IPS DF 6.9 (cell line): ENCODE measurements around the gene ADAMTS17.
"Not testable (repeated sequence)": the region's sequence is repeated elsewhere in the genome, so short reads cannot be mapped to it uniquely, and the experiment has no call there.

Source experiments
- DNase-seq: peaks from one replicate; pipeline ENCODE4 v3.0.0-alpha.2; 2013; ENCODE audit warnings: low read depth, low spot score
- H3K27ac ChIP-seq: one replicate; pipeline ENCODE4 v1.5.1; 2013; ENCODE audit warnings: low read length, control low read depth
- H3K27me3 ChIP-seq: 2 replicates; pipeline ENCODE4 v1.6.1; 2013; ENCODE audit warnings: mild to moderate bottlenecking, low read length; ENCODE audit not compliant: control insufficient read depth, insufficient read depth
- H3K36me3 ChIP-seq: 2 replicates; pipeline ENCODE4 v1.6.1; 2013; ENCODE audit warnings: low read length; ENCODE audit not compliant: control insufficient read depth, insufficient read depth
- H3K4me1 ChIP-seq: 2 replicates; pipeline ENCODE4 v1.6.1; 2013; ENCODE audit warnings: low read length; ENCODE audit not compliant: control insufficient read depth, insufficient read depth
- H3K4me3 ChIP-seq: 2 replicates; pipeline ENCODE4 v1.5.1; 2013; ENCODE audit warnings: mild to moderate bottlenecking, low read length
- H3K9me3 ChIP-seq: 2 replicates; pipeline ENCODE4 v1.6.1; 2013; ENCODE audit warnings: low read length, inconsistent platforms; ENCODE audit not compliant: control insufficient read depth, insufficient read depth
- WGBS: extraction: QIAGEN DNeasy Blood & Tissue Kit; methylation state at CpG from one replicate; pipeline ENCODE4 v1.1.7; 2013; ENCODE audit warnings: mixed read lengths, missing lambda C conversion rate; ENCODE audit not compliant: insufficient read length, insufficient coverage; 5-methylcytosine and 5-hydroxymethylcytosine counted together

Gene ADAMTS17

DNA sequence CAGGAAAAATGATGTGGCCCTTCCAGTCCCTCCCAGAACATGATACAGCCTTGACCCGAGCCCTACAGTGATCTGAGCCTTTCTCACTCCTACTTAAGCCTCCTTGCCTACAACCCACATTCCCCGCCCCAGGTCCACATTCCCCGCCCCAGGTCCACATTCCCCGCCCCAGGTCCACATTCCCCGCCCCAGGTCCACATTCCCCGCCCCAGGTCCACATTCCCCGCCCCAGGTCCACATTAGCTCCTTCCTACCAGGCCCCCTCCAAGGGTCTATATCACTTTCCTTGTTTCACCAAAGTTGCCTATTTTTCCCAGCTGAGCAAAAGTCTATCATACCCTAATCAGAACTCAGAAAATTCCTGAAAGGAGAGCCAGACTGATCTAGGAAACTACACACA lies 2.3 kb downstream of the ADAMTS17 start:
- not testable (repeated sequence) for H3K4me3 ChIP-seq, H3K9me3 ChIP-seq, H3K36me3 ChIP-seq, DNase-seq, H3K27ac ChIP-seq, H3K4me1 ChIP-seq
- no CpG with 5 or more reads among the region's 7 CpGs for WGBS
- peaks cover 15% of the 10 kb centered on the region; the same call in 1 of the 2 replicates for H3K27me3 ChIP-seq

DNA sequence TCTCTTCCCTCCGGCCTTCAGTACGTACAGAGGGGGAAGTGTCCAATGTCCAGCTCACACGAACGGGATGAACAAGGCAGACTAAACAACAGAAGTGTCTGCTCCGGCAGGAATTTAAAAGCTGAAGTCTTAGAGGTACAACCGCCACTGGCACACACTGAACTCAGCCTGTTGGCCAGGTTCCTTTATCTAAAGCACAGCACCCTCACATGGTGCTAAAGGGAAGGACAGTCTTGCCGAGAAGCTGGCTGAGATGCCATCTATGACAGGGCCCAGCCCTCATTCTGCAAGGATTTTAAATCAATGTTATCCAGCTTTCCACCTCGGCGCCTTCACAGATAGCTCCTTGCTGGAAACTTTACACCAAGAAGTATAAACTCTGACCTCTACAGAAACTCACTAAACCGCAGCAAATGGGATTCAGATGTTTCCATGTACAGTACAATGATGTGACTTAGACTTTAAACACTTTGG lies 2.8 kb downstream of the ADAMTS17 start:
- Histone ChIP-seq H3K4me3 (no peak overlapping the region), H3K9me3 (no peaks in the 10 kb centered on the region), H3K27ac (no peak overlapping the region), H3K27me3 (peaks cover 15% of the 10 kb centered on the region; the same call in 1 of the 2 replicates), H3K36me3 (no peaks in the 10 kb centered on the region), H3K4me1 (peaks cover 2% of the 10 kb centered on the region)
- WGBS: no CpG with 5 or more reads among the region's 10 CpGs
- no peak for DNase-seq

DNA sequence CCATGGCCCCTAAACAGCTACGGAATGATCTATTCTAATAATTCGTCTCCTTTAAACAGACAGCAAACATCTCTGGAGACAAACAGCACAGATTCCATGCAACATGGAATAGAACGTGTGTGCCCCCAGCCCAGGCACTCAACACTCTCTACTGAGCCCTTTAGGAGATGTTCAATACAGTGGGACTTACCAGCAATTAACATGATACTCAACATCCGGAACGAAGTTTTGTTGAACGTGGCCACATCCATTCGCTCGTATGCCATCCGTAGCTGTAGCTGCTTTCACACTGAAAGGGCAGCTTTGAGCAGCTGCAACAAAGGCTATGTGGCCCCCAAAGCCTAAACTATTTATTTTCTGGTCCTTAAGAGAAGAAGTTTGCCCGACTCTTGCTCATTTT lies 3.5 kb downstream of the ADAMTS17 start:
- Histone ChIP-seq H3K4me1 (peaks cover 2% of the 10 kb centered on the region), H3K27ac (no peak overlapping the region), H3K9me3 (no peaks in the 10 kb centered on the region), H3K4me3 (no peak overlapping the region), H3K36me3 (no peaks in the 10 kb centered on the region), H3K27me3 (peaks cover 15% of the 10 kb centered on the region; the same call in 1 of the 2 replicates)
- WGBS: no CpG with 5 or more reads among the region's 10 CpGs
- no peak for DNase-seq

DNA sequence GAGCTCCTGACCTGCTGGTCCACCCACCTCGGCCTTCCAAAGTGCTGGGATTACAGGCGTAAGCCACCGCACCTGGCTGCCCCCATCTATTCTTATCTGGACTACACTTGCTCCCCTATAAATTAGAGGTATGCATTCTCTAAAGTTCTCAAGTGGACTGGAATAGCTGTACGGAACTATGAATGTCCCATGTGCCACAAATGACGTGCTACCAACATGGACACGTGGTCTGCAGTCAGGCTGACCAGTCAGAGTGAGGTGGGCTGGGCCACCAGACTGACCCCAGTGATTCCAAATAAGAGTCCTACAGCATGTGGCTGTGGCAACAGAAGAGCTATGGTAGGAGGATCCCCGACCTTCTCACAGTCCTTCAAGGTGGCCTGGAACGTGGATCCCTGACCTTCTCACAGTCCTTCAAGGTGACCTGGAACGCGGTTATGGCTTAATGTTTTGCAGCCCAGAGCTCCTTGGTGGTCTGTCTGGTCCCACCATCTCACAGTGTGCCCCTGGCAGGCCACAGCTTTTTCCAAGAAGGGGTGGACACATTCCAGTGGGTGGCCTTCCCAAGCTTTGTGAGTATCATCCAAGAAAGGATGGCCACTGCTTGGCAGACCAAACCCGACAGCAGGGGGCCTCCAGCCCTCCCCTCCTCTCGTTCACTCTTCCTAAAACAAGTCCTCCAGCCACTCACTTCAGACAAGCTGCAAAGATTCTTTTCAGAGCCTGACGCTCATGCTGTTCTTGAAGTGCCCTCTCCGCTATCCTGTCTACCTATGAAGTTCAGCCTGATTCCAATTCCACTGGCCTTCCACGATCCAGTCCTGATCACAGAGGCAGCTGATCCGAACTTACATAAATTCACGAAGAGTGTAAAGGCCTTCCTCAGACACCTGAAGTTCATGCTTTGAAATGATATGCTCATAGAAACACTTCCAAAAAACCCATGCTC lies 4.4 kb downstream of the ADAMTS17 start:
- no peak overlapping the region for H3K4me3 ChIP-seq
- H3K27ac ChIP-seq: no peak overlapping the region
- no peak for DNase-seq
- WGBS: no CpG with 5 or more reads among the region's 17 CpGs
- no peaks in the 10 kb centered on the region for H3K36me3 ChIP-seq
- no peaks in the 10 kb centered on the region for H3K9me3 ChIP-seq
- H3K4me1 ChIP-seq: peaks cover 1% of the 10 kb centered on the region
- peaks cover 11% of the 10 kb centered on the region; the same call in 1 of the 2 replicates for H3K27me3 ChIP-seq

DNA sequence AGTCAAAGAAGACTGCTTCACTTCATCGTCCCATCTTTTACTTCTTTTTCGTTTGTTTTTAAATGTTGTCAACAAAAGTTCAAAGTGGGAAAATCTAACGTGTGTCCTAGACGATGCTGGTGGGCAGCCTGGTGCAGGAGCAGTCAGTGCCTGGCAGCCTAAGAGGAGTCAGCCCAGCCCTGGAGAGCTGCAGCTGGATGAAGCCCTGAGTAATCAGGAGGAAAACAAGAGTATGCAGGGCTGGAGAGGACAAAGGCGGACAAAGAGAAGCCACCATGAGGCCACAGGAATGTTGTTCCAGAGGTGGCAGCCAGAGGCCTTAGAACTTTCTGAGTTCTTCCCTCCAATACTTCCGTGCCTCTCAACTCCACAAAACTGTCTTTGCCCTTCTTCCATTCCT lies 5.7 kb downstream of the ADAMTS17 start:
- H3K4me3 ChIP-seq: no peak overlapping the region
- H3K27me3 ChIP-seq: peaks cover 11% of the 10 kb centered on the region; the same call in 1 of the 2 replicates
- no peaks in the 10 kb centered on the region for H3K9me3 ChIP-seq
- no peaks in the 10 kb centered on the region for H3K36me3 ChIP-seq
- no CpG with 5 or more reads among the region's 6 CpGs for WGBS
- peaks cover 1% of the 10 kb centered on the region for H3K4me1 ChIP-seq
- no peak overlapping the region for H3K27ac ChIP-seq
- DNase-seq: no peak

DNA sequence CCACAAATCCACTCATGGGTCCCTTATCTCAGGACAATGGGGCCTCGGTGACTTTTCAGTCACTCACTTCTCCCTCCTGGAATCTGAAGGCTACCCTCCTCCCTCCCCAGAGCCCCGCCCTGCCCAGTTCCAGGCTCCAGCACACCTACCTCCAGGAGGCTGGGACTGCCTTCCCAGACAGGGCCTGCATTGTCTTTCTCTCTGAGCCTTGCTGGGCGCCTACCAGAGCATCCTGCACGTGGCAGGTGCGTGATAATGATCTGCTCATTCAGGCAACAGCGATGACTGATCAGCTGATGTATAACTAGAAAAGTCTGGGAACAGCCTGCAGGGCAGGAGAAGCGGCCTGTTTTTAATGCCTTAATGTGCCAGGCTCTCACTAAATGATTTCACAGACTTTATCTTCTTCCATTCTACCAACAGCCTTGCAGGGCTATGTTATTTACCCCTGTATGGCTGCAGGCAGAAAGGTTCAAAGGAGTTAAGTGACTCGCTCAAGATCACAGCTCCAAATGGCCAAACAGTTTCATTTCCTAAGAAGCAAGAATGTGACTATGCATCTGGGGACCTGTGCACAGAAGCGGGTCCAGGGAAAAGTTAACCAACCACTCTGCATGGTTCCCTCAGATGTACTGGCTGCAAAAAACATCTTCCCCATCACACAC lies 6.3 kb downstream of the ADAMTS17 start:
- Histone ChIP-seq H3K4me3 (no peak overlapping the region), H3K27me3 (peaks cover 6% of the 10 kb centered on the region; the same call in 1 of the 2 replicates), H3K4me1 (peaks cover under 1% of the 10 kb centered on the region), H3K36me3 (no peaks in the 10 kb centered on the region), H3K9me3 (no peaks in the 10 kb centered on the region), H3K27ac (no peak overlapping the region)
- no peak for DNase-seq
- WGBS: no CpG with 5 or more reads among the region's 9 CpGs

DNA sequence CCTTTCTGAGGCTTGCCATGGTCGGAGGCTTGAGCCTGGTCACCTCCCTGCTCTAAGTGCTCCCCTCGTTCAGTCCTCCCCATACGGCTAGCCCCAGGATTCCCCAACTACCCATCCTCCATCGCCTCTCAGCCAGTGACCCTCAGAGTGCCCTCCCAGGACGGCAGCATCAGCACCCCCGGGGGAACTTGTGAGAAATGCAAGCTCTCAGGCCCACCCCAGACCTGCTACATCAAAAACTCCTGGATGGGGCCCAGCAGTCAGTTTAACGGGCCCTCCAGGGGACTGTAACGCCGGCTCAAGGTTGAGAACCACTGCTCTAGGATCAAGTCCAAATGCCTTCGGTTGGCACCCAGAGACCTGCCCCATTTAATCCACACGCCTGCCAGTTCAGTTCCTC lies 6.9 kb downstream of the ADAMTS17 start:
- DNase-seq: no peak
- Histone ChIP-seq H3K27ac (no peak overlapping the region), H3K36me3 (no peaks in the 10 kb centered on the region), H3K4me3 (no peak overlapping the region), H3K9me3 (no peaks in the 10 kb centered on the region), H3K4me1 (no peaks in the 10 kb centered on the region; the same call in none of the 2 replicates), H3K27me3 (peaks cover under 1% of the 10 kb centered on the region; the same call in 1 of the 2 replicates)
- WGBS: no CpG with 5 or more reads among the region's 11 CpGs

DNA sequence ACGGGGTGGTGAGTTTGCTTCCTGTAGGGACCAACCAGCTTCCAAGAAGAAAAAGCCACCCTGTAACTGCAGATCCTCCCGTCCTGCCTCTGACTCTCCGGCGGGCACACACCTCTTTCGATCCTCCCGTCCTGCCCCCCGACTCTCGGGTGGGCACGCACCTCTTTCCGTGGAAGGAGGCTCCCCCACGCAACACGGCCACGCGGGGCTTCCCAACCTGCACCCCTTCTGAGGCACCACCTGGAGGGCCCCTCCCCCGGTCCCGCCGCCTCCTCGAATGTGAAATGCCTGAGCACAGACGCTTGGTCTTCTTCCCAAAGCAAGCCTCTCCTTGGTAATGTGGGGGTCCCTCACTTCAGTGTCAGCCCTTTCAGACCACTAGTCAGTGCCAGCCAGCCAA lies 7.3 kb downstream of the ADAMTS17 start:
- Histone ChIP-seq H3K9me3 (no peaks in the 10 kb centered on the region), H3K4me1 (no peaks in the 10 kb centered on the region; the same call in none of the 2 replicates), H3K27ac (no peak overlapping the region), H3K27me3 (no peaks in the 10 kb centered on the region), H3K36me3 (no peaks in the 10 kb centered on the region), H3K4me3 (no peak overlapping the region)
- WGBS: no CpG with 5 or more reads among the region's 19 CpGs
- no peak for DNase-seq

DNA sequence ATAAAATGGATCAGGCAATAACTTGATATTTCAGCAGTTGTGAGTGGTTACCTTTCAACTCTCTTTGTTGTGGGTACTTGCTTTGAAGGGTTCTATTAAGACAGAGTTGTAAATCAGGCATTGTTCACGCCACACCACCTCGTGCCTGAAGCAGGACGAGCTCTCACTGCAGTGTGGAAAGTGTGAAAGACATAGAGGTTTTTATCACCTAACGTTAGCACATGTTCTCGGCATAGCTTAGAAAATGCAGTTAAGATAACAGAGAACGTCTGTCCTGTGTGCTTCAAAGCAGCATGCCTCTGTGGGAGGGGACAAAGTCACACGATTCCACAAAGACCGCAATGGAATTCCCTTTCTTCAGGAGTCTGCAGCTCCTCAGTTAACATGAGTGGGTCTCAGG lies 7.8 kb downstream of the ADAMTS17 start:
- Histone ChIP-seq H3K4me3 (no peak overlapping the region), H3K27me3 (no peaks in the 10 kb centered on the region), H3K4me1 (no peaks in the 10 kb centered on the region; the same call in none of the 2 replicates), H3K9me3 (no peaks in the 10 kb centered on the region), H3K27ac (no peak overlapping the region), H3K36me3 (no peaks in the 10 kb centered on the region)
- DNase-seq: no peak
- WGBS: no CpG with 5 or more reads among the region's 8 CpGs

DNA sequence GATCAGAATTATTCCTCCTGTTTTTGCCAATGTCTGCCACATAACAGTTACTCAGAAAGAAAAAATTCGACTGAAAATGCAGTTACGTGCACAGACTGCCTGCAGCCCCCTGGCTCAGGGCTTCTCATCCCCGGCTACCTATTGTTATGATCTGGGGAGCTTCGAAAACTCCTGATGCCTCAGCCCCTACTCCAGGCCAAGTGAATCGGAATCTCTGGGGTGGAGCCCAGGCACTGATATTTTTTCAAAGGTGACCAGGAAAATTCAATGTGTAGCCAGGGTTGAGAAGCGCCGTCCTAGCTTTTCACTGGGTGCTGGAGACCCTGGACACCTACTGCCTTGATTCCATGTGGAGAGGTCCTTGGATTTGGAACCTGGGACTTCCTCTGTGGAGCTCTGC lies 8.5 kb downstream of the ADAMTS17 start:
- no peaks in the 10 kb centered on the region; the same call in 1 of the 2 replicates for H3K4me1 ChIP-seq
- H3K27me3 ChIP-seq: no peaks in the 10 kb centered on the region
- no peaks in the 10 kb centered on the region for H3K9me3 ChIP-seq
- no peak overlapping the region for H3K27ac ChIP-seq
- WGBS: no CpG with 5 or more reads among the region's 7 CpGs
- no peaks in the 10 kb centered on the region for H3K36me3 ChIP-seq
- no peak overlapping the region for H3K4me3 ChIP-seq
- DNase-seq: no peak
